K562 (cell line): ENCODE measurements around the gene CNBD2.

Experiments used
- BRF2 ChIP-seq: IDR thresholded peaks from 3 replicates; pipeline ENCODE4 v1.6.1; 2011; ENCODE audit warnings: borderline replicate concordance, mild to moderate bottlenecking; ENCODE audit not compliant: insufficient read length, insufficient read depth
- CEBPB ChIP-seq: fragments of 450-650 bp; IDR thresholded peaks from 2 replicates; pipeline ENCODE4 v1.6.1; 2016; ENCODE audit warnings: missing genetic modification characterization, missing compliant biosample characterization
- CTCF ChIP-seq, 3 experiments: IDR thresholded peaks in 2 of 3; conservative IDR thresholded peaks in 1 of 3; 2 replicates each; pipeline ENCODE4 v1.5.1; 2011 to 2012; ENCODE audit warnings: low read length in 3 of 3, mild to moderate bottlenecking in 3 of 3, control low read depth in 2 of 3, improper control_type of control experiment in 1 of 3, inconsistent platforms in 1 of 3, low read depth in 1 of 3, mixed read lengths in 1 of 3, moderate library complexity in 1 of 3; ENCODE audit not compliant: insufficient read depth in 2 of 3
- E2F8 ChIP-seq: fragments of 450-650 bp; IDR thresholded peaks from 2 replicates; pipeline ENCODE4 v1.7.1; 2018; ENCODE audit warnings: mild to moderate bottlenecking, low read depth; ENCODE audit not compliant: partially characterized antibody
- EP300 ChIP-seq: IDR thresholded peaks from 2 replicates; pipeline ENCODE4 v1.6.1; 2012; ENCODE audit warnings: low read length, improper control_type of control experiment
- FOXO4 ChIP-seq: fragments of 450-650 bp; formaldehyde crosslinking; IDR thresholded peaks from 2 replicates; pipeline ENCODE4 v1.4.0; 2020; ENCODE audit warnings: mild to moderate bottlenecking, moderate library complexity
- KDM1A ChIP-seq, 2 experiments: fragments of 450-650 bp; IDR thresholded peaks; 2 replicates each; pipeline ENCODE4 v1.6.1; 2016; ENCODE audit warnings: mild to moderate bottlenecking in 2 of 2
- NR2C2 ChIP-seq, 2 experiments: fragments of 200-800 bp in 1 of 2; sonication (Bioruptor generic) in 1 of 2; sonication (generic) in 1 of 2; formaldehyde crosslinking in 1 of 2; IDR thresholded peaks; 2 replicates each; pipeline versions ENCODE4 v1.6.1 to v1.8.0; 2016 to 2022; ENCODE audit warnings: mild to moderate bottlenecking in 1 of 2, missing compliant biosample characterization in 1 of 2, missing genetic modification characterization in 1 of 2, missing genetic modification reagents in 1 of 2
- POLR2A ChIP-seq: fragments of 450-650 bp; conservative IDR thresholded peaks from 2 replicates; pipeline ENCODE4 v1.6.1; 2016
- PRPF4 ChIP-seq: fragments of 200-400 bp; formaldehyde crosslinking; IDR thresholded peaks from one replicate; pipeline ENCODE4 v1.6.1; 2017; ENCODE audit warnings: low read length, low read depth, mild to moderate bottlenecking; ENCODE audit not compliant: insufficient read depth, poor library complexity, severe bottlenecking
- SETDB1 ChIP-seq: IDR thresholded peaks from one replicate; pipeline ENCODE4 v1.6.1; 2012; ENCODE audit warnings: low read length, control low read depth, inconsistent platforms
- SIX5 ChIP-seq, 2 experiments: IDR thresholded peaks; 2 replicates each; pipeline ENCODE4 v1.6.1; 2011; ENCODE audit warnings: low read length in 2 of 2, borderline replicate concordance in 1 of 2, low read depth in 1 of 2, mild to moderate bottlenecking in 1 of 2, moderate library complexity in 1 of 2; ENCODE audit not compliant: insufficient read depth in 1 of 2
- ZNF316 ChIP-seq: fragments of 450-650 bp; IDR thresholded peaks from 2 replicates; pipeline ENCODE4 v1.6.1; 2016

DNA sequence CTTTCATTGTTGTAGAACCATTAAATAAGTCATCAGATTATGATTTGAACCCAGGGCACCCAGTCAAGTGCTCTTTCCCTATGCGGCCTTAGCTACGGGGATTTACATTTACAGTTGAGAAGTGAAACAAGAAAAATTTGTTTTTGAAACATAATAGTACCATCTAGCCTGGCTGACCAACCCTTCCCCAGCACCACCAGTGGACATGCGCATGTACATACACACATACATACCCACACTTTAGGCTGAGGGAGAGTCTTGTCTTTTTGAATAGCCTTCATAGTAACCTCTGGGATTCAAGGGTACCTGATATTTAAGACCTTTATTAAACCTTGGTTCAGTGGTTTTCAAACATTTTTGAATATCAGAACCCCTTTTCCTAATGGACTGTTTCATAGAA is 47.9 kb upstream of the CNBD2 start:
- no peak for TF ChIP-seq PRPF4
- no peak for TF ChIP-seq FOXO4 (CRISPR knock-in tag)
- TF ChIP-seq POLR2A, result no peak
- no peak for TF ChIP-seq CTCF (IDR thresholded peaks at IDR 0.05 in 2 of 3, conservative IDR thresholded peaks at IDR 0.05 in 1 of 3; ENCODE audit: insufficient read depth in 2 of 3, low read depth in 1 of 3, low read length in 3 of 3)
- TF ChIP-seq E2F8, result no peak
- no peak for TF ChIP-seq SETDB1
- TF ChIP-seq NR2C2 (CRISPR knock-in tag; IDR thresholded peaks at IDR 0.05), result no peak
- no peak for TF ChIP-seq NR2C2 (tag; IDR thresholded peaks at IDR 0.05)
- no peak for TF ChIP-seq EP300
- TF ChIP-seq BRF2, result no peak
- no peak for TF ChIP-seq SIX5 (IDR thresholded peaks at IDR 0.05; ENCODE audit: borderline replicate concordance in 1 of 2, insufficient read depth in 1 of 2, low read depth in 1 of 2, low read length in 2 of 2)
- TF ChIP-seq KDM1A (IDR thresholded peaks at IDR 0.05), result no peak
- no peak for TF ChIP-seq ZNF316
- TF ChIP-seq CEBPB, result no peak
